G401 (cell line): ENCODE results near the gene DNMT3L. TPM values are rescaled to one million over a fixed set of nuclear protein-coding genes. Genes with fewer than 3 reads are reported as not detected.
A peak's percentile ranks its signal among the peaks of the same experiment; 100 is the strongest.
"Not testable (repeated sequence)": the region's sequence is repeated elsewhere in the genome, so short reads cannot be mapped to it uniquely, and the experiment has no call there.

Source experiments
- DNase-seq: peaks from one replicate; pipeline ENCODE4 v3.0.0-alpha.2; 2015; ENCODE audit warnings: low spot score
- in situ Hi-C: cut with HindIII; loops from 2 replicates; pipeline ENCODE4 v1.10.0; 2016; ENCODE audit warnings: low sequenced_read_pairs, mixed read lengths
- total RNA-seq: library from RNA; depleted of rRNA; stranded (reverse); fragments of >200 nt; shearing (Covaris generic); gene quantifications from 2 replicates; pipeline ENCODE4 v1.2.3, GENCODE V29; 2014; rRNA removed

DNMT3L gene
- total RNA-seq: 0.20 and 2.2 TPM in 2 replicates

DNA sequence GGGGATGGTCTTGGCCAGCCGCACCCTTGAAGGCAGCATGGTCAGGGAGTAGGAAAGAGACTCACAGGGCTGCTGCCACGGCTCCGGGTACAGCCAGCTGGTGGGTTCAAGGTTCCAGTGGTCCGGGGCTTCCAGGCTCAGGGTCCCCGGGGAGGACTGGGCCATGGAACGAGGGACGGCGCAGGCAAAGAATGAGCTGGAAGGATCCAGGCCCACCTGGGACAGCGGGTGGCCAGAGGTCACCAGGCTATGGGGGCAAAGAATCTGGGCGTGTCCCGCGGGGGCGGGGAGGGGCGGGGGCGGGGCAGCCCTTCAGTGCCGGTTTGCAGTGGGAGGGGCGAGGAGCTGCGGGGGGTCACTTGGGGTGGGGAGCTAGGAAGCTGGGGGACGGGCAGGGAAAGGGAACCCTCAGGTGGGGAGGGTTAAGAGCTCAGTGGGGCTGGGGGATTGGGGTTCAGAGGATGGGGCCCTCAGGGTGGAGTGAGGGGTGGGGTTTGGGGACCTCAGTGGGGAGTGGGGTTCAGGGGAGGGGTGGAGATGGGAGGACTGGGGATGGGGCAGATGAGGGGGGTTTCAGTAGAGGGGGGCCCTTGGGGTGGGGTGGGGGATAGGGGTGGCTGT lies at the start of gene DNMT3L:
Gene DNMT3L (minus strand): TSS at position 223 of the 621 bp plus-strand sequence. CDS start 638 bp downstream, outside the sequence.
- no peak for DNase-seq
- in situ Hi-C loops: no loop called here

DNA sequence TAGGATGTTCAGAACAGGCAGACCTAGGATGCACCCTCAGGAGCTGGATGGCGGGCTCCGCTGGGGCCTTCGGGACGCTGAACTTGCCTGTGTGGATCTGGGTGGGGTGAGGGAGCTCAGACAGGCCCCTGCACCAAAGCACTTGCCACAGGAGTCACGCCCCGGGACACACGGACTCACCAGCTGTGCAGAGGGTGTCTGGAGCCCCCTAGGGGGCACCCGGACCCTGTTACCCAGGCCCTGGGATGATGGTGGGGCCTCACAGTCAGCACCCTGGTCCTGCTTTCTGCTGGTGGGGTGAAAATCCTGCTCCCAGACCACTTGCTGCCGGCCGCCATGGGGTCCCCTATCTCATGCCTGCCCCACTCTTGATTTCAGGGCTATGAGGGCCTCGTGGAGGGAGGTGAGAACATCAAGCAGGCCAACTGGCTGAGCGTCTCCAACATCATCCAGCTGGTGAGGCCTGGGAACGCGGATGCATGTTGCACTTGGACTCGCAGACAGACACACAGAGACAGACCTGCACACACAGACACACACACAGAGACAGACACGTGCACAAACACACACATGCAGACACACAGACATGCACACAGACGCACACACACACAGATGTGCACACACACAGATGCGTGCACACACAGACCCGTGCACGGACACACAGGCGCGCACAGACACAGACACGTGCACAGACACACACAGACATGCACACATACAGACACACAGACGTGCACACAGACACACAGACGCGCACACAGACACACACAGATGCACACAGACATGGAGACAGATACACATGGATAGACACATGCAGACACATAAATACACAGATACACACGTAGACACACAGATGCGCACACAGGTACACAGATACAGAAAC lies 49.2 kb upstream of the DNMT3L start:
- DNase-seq: no peak
- in situ Hi-C loops: no loop called here

DNA sequence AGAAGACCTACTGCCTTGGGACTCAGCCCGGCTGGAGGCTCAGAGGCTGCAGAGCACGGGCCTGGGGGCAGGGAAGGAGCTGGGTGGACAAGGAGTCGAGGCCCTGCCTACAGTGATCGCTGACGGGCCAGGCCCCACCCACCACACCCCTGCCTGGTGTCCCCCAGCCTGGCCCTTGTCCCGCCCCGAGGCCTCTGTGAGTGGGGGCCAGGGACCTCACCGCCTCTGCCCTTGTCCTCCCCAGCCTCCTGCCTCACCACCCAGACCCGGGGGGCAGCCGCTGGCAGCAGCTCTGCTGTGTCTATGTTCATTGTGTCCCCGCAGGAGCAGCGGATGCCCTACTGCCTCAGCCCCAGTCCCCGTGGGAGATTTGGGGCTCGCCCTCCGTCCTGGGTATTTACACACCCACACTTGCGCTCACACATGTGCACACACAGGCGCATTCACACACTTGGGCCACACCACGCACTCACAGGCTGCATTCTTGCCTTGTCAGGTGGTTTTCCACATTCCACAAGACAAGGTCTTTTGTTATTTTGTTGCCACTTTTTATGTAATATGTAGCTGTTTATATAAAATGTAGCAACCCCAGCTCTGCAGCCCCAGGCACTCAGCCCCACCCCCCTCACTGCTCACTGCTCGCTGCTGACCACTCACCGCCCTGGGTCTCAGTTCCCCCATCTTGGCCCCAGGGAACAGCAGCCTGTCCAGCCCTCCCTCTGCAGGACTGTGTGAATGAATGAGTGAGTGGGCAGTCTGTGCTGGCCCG lies 45.4 kb upstream of the DNMT3L start:
- in situ Hi-C loops: no loop called here
- DNase-seq: no peak

DNA sequence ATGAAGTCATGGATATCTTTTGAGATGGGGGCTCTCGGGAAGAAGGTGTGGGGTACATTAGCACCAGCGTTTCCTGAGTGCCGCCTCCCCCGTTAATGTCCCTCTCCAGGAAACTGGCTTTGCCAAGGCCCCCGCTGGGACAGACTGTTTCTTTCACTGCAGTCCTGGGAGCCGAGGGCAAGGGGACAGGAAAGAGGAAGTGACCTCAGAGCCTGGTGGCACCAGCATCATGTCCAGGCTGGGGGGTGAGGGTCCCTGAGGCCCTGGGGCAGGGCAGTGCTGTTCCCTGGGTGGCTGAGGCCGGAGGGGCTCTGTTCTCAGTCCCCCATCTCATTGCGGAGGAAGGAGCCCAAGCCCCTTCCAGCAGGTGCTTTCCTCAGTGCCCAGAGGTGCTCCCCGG lies 44.0 kb upstream of the DNMT3L start:
- DNase-seq: no peak
- in situ Hi-C loops: no loop called here

DNA sequence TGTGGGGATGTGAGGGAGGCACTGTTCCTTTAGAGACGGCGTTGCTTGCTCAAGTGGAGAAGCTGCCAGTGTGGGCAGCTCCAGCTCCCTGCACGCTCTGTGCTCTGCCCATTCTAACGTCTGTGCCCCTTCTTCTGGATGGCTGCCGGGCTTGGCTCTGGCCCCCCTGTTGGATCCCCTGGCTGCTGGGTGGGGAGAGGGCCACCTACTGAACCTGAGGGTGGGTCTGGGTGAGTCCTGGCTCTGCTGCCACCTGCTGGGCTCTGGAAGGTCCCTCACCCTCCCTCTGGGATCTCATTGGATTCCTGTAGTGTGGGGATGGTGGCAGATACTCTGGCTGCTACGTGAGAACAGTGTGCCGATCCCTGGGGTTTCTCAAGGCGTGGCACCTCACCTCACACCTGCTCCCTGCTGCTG lies 43.2 kb upstream of the DNMT3L start:
- DNase-seq: no peak
- in situ Hi-C loops: no loop called here

DNA sequence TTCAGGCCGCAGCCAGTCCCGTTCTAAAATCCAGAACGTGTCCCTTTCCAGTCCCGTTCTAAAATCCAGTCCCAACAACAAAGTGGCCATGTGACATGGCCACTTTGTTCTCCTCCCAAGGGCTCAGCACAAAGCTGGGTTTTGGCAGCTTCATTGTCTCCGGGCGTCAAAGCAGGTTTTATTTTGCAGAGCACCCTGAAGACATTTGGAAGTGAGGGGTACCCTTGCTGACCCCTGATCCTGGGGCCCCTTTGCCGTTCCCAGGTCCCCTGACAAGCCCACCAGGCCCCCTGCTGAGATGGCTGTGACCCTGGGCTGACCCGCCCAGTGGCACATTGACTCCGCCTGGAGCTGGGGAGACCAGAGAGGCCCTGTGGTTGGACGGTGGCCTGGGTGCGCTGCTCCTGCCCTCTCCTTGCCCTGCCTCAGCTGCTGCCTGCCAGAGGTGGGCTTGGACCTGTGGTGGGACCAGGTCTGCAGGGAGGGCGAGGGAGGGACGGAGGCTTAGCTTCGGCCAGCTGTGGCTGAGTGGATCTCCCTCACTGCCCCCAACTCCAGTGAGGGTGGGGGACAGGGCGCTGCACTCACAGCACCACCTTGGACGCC lies 42.4 kb upstream of the DNMT3L start:
- in situ Hi-C loops: no loop called here

DNA sequence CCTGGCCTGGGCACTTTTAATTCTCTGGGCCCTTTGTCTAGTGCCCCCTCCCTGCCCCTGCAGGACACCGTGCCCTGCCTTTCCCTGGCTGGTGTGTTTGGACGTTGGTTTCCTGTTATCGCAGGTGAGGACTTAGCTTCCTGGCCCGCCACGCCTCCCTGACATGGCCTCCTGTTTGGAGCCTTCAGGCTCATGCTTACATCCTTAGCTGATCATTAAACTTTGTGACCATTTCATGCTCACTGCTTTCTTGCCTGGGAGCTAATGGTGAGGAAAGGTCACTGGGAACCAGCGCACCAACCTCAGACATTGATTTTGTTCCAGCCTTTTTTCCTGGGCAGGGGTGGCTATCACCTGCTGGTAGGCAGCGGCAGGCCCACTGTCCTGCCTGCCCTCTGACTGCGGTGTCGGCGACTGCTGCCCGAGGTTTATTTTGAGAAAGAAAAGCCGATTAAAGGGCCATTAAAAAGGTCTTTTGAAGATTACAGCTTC lies 41.8 kb upstream of the DNMT3L start:
- in situ Hi-C loops: no loop called here
- no peak for DNase-seq

More for the DNA sequence above, 42.4 kb upstream of the DNMT3L start:
- DNase-seq: no peak

DNA sequence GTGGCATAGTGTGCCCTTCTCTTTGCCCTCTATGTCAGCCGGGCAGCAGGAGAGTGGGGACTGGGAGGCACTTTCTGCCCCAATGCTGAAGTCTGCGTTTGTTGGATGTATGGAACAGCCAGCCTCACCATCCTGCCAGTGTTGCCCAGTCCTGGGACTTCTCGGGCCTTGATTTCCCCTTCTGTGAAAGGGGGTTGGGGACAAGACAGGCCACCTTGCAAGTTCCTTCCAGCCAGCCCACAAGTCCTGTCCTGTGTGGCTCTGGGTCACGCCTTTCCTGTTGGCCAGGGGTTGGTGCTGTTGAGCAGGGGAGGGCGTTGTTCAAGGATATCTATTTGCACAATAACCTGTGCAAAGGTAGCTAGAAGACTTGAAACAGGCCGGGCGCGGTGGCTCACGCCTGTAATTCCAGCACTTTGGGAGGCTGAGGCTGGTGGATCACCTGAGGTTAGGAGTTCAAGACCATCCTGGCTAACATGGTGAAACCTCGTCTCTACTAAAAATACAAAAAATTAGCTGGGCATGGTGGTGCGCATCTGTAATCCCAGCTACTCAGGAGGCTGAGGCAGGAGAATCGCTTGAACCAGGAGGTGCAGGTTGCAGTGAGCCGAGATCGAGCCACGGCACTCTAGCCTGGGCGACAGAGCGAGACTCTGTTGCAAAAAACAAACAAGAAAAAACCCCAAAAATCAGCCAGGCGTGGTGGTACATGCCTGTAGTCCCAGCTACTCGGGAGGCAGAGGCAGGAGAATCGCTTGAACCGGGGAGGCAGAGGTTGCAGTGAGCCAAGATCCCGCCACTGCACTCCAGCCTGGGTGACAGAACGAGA lies 41.1 kb upstream of the DNMT3L start:
- in situ Hi-C loops: not testable (repeated sequence)
- peak; percentile 42 for DNase-seq

DNA sequence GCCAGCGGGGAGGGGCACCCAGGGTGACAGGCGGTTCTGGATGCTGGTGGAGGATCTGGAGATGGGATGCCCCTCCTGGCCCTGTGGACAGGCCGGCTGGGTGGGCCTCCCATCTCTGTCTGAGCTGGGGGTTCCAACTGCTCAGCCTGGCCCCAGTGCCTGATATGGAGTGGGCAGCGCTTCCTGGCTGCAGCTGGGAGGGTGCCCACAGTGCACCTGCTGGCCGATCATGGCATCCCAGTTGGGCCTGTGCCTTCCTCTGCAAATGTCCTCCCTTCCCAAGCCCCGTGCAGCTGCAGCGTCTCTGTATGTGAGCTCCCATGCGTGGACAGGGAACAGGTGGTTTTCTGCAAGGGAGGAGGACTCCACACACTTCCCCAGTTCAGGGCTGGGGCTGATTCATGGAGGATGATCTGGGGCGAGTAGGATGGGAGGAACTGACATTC lies 40.3 kb upstream of the DNMT3L start:
- in situ Hi-C loops: no loop called here
- peak; percentile 39 for DNase-seq

DNA sequence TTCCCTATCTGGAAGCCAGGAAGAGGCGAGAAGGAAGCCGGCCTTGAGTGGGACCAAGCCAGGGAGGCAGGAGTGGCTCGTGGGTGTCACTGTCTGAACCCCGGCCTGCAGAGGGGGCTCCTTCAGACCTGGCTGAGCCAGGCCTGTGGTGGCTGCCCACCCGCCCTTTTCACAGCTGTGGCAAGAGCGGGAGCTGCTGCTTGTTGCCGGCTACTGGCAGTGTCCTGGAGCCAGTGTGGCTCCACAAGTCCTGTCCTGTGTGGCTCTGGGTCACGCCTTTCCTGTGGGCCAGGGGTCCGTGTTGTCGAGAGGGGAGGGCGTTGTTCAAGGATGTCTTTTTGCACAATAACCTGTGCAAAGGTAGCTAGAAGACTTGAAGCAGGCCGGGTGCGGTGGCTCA lies 39.4 kb upstream of the DNMT3L start:
- no peak for DNase-seq
- in situ Hi-C loops: no loop called here

DNA sequence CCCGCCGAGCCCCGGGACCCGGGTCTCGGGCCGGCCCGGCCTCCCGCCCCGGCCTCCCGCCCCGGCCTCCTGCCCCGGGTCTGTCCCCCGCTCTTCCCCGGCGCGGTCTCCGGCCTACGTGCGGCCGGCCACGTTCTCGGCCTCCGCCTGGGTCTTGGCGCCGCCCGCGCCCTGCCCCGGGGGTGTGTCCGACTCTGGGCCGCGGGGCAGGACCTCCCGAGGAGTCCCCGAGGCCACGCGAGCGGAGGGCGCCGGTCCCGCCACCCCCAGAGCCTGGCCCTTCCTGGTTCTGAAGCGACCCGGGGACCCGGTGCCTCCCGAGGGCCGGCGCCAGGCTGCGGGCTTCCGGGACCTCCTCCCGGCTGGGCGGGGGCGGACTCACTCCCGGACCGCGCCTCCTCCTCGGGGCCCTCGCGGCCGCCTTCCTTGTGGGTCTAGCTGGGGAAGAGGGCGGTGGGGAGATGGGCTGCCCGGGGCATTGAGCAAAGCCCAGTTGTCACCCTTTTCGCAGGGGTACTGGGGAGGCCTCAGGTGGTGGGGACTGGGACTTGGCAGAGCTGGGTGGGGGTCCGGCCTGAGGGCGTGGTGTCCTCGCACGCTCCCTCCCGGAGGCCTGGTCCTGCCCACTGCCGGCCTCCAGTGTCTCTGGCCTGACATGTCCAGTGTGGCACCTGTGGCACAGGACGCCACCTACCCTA lies 38.7 kb upstream of the DNMT3L start:
- no peak for DNase-seq
- in situ Hi-C loops: no loop called here

DNA sequence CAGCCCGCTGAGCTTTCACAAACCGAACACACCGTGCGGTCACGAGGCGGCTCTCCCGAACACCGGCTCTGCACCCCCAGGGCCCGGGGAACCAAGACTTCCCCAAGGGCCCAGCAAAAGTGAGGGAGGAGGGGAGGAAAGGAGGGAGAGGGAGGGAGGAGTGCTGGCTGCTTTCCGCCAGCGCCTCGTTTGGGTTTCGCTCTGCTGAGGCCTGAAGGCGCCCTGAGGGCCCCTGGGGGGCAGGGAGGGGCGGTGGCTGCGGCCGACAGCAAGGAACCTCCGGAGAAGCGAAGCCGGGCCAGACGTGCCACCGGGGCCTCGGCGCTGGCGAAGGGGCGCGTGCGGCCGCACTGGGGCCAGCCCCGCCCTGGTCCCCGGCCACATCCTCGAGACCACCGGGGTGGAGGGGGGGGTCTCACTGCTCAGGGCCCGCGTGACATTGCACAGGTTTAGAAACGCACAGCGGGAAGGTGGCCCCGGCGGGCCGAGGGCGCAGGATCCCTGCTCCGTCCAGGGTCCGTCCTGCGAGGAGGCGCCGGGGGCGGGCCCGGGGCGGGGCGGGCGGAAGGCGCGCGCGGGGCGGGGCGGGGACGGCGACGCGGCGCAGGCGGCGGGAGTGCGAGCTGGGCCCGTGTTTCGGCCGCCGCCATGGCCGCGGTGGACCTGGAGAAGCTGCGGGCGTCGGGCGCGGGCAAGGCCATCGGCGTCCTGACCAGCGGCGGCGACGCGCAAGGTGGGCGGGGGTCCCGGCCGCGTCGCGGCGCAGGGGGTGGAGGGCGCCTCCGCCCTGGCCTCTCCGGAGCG lies 38.0 kb upstream of the DNMT3L start, which contains the start of gene PFKL:
Gene PFKL (plus strand): TSS at position 596 of the 804 bp plus-strand sequence. CDS start 53 bp downstream, at position 649.
- DNase-seq: peak; percentile 49
- in situ Hi-C loops: no loop called here

DNA sequence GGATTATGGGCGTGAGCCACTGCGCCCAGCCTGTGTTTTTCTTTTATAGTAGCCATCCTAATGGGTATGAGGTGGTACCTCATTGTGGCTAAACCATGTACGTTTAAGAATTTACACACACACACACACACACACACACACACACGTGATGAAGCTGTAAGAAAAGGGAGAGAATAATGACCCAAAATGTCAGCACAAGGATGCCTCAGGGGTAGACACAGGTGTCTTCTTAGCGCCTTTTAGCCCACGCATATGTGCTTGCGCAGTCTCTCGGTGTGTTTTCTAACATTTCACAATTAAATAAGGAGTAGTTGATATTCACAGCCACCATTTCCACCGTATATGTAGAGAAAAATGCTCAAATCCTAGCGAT lies 37.4 kb upstream of the DNMT3L start:
- no peak for DNase-seq
- in situ Hi-C loops: no loop called here

DNA sequence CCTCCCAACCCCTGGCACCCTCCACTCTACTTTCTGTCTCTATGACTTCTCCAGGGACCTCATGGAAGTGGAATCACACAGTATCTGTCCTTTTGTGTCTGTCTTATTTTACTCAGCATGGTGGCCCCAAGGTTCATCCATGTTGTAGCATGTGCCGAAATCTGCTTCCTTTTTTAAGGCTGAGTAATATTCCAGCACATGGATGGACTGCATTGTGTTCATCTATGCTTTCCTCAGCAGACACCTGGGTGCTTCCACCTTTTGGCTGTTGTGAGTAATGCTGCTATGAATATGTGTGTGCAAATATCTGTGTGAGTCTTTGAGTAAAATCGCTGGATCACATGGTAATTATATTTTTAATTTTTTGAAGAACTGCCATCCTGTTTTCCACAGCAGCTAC lies 36.6 kb upstream of the DNMT3L start:
- in situ Hi-C loops: no loop called here
- no peak for DNase-seq

DNA sequence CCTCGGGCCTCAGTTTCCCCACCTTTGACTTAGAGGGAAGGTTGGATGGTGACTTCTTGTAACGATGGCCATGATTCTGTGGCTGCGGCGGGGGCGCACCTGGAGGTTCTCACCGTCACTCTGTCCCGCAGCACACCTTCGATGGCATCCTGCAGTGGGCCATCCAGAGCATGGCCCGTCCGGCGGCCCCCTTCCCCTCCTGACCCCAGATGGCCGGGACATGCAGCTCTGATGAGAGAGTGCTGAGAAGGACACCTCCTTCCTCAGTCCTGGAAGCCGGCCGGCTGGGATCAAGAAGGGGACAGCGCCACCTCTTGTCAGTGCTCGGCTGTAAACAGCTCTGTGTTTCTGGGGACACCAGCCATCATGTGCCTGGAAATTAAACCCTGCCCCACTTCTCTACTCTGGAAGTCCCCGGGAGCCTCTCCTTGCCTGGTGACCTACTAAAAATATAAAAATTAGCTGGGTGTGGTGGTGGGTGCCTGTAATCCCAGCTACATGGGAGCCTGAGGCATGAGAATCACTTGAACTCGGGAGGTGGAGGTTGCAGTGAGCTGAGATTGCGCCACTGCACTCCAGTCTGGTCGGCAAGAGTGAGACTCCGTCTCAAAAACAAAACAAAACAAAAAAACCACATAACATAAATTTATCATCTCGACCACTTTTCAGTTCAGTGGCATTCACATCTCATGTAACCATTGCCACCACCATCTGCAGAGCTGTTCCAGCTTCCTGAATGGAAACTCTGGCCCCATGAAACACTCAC lies 36.0 kb upstream of the DNMT3L start:
- in situ Hi-C loops: no loop called here
- DNase-seq: peak; percentile 85

DNA sequence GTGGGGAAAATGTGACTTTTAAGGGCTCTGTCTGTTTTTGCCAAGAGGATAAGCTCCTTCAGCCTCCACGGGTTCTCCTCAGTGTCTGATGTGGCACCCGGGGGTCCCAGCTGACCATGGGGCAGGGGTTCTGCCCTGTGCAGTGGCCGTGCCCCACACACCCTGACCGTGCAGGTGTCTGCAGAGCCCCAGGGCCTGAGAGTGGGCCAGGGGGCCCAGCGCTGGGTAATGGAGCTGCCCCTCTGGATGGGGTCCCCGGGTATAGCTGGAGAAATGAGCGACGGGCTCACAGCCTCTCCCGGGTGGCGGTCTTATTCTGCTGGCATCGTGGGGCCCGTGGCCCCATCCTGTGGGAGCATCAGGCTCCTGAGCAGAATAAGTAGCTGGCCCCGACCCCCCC lies 35.2 kb upstream of the DNMT3L start:
- in situ Hi-C loops: no loop called here
- no peak for DNase-seq
